ACC112 (cell line): ENCODE measurements around the gene UBE2D3.

Experiments
- H2AFZ ChIP-seq: fragments of 200-600 bp; sonication (generic); one replicate; pipeline ENCODE4 v1.6.0; 2017; ENCODE audit warnings: antibody characterized with exemption, low read length; ENCODE audit not compliant: unreplicated experiment
- H3K27ac ChIP-seq: fragments of 200-600 bp; sonication (generic); 2 replicates; pipeline ENCODE4 v1.5.1; 2014; ENCODE audit warnings: low read depth, mild to moderate bottlenecking, antibody characterized with exemption, low read length, moderate library complexity
- H3K27me3 ChIP-seq: fragments of 200-600 bp; sonication (generic); 2 replicates; pipeline ENCODE4 v1.6.1; 2014; ENCODE audit warnings: mild to moderate bottlenecking, antibody characterized with exemption, low read length, moderate library complexity, mixed read lengths; ENCODE audit not compliant: insufficient read depth
- H3K36me3 ChIP-seq: fragments of 200-600 bp; sonication (generic); 2 replicates; pipeline ENCODE4 v1.6.1; 2016; ENCODE audit warnings: mild to moderate bottlenecking, antibody characterized with exemption, low read length, moderate library complexity, mixed read lengths; ENCODE audit not compliant: insufficient read depth
- H3K4me1 ChIP-seq: fragments of 200-600 bp; sonication (generic); one replicate; pipeline ENCODE4 v1.6.1; 2016; ENCODE audit warnings: low read length, mixed read lengths; ENCODE audit not compliant: insufficient read depth, unreplicated experiment, control insufficient read depth
- H3K4me3 ChIP-seq: fragments of 200-600 bp; sonication (generic); 2 replicates; pipeline ENCODE4 v1.5.1; 2014; ENCODE audit warnings: mild to moderate bottlenecking, low read depth, low read length
- H3K79me2 ChIP-seq: fragments of 200-600 bp; sonication (generic); one replicate; pipeline ENCODE4 v1.6.0; 2016; ENCODE audit warnings: low read length; ENCODE audit not compliant: control insufficient read depth, unreplicated experiment, insufficient read depth

The UBE2D3 gene

DNA sequence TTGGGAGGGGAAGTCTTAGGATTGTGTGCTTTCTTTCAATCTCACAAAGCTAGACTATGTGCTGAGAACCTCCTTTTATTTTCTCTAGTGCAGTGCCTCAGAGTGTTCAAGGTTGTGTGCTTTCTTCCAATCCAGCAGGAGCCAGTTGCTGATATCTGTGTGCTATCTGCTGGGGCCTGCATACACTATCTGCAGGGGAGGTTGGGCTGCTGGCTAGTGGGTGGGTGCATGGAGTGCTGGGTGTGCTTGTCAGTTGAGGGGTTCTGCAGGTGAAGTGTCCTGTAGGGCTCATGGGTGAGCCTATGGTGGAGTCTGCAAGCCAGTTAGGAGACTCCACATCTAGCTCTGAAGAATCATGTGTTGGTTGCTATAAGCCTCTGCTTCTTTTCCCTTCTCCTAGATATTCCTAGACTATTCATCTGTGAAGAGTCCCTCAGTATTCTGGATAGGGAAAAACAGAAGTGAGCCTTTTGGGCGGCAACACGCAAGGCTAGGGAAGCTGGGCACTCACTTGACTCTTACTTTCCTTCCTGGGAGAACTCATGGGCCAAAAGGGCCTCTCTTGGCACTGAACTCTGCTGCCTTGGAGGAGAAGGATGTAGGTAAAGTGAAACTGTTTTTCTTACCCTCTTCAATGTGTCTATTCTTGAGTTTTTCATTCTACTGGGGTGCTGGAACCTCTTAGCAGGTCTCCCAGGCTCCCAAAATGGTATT, 33.4 kb upstream of the UBE2D3 start:
- Histone ChIP-seq H3K4me3 (no peak overlapping the region), H3K4me1 (no peaks in the 10 kb centered on the region), H3K36me3 (peaks cover 15% of the 10 kb centered on the region), H3K27me3 (no peaks in the 10 kb centered on the region), H2AFZ (no peak overlapping the region), H3K27ac (no peak overlapping the region), H3K79me2 (peaks cover 18% of the 10 kb centered on the region)

DNA sequence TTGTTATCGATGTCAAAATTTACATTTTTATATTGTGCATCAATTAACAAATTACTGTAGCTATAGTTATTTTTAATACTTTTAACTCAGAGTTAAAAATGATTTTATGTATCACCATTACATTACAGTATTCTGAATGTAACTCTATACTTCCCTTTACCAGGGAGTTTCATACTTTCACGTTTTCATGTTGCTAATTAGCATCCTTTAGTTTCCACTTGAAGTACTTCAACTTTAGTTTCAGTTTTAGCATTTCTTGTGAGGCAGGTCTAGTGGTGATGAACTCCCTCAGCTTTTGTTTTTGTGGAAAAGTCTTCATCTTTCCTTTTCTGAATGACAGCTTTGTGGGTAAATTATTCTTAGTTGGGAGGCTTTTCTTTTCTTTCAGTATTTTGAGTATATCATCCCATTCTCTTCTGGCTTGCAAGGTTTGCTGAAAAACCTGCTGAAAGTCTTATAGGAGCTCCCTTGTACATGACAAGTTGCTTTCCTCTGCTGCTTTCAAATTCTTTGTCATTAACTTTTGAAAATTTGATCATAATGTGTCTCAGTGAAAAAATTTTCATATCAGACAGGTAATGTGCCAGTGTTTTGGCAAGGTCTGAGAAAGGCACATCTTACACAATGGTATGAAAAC, 31.6 kb upstream of the UBE2D3 start:
- Histone ChIP-seq H3K79me2 (peaks cover 2% of the 10 kb centered on the region), H2AFZ (no peak overlapping the region), H3K27me3 (no peaks in the 10 kb centered on the region), H3K27ac (no peak overlapping the region), H3K4me1 (no peaks in the 10 kb centered on the region), H3K36me3 (peaks cover 15% of the 10 kb centered on the region), H3K4me3 (no peak overlapping the region)

DNA sequence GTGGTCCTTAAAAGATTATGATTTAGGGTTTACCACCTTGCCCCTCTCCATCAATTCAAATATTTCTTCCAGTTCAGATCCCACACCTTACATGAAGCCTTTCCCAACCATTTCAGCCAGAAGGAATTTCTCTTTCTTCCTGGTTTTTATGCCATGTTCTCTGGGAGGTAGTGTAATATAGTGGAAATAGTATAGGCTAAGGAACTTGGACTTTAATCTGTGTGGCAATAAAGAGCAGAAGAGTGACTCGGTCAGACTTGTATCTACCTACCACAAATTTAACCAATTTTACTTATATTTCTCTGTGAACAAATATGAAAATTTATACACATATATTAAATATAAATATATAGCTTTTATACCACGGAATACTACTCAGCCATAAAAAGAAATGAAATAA, 23.0 kb upstream of the UBE2D3 start:
- Histone ChIP-seq H3K4me1 (no peaks in the 10 kb centered on the region), H3K79me2 (no peaks in the 10 kb centered on the region), H3K27me3 (no peaks in the 10 kb centered on the region), H3K27ac (no peak overlapping the region), H2AFZ (no peak overlapping the region), H3K4me3 (no peak overlapping the region), H3K36me3 (no peaks in the 10 kb centered on the region)

DNA sequence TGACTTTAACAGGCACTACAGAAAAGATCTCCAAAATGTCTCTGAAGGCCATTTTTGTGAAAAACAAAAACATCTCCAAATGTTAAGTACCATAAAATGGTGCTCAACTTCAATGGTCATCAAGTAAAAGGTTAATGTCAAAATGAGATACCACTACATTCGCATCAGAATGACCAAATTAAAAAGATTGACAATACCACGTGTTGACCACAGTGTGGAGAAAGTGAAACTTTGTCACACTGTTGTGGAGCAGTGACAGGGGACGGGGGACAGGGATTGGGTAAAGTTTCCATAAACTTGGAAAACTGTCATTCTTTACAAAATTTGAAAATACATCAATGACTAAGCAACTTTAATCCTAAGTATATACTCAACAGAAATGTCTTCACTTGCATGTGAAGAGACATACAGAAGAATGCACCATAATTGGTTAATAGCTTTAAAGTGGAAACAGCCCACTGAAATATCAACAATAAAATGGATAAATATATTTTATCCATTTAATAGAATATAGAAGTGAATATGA, 22.3 kb upstream of the UBE2D3 start:
- Histone ChIP-seq H3K4me1 (no peaks in the 10 kb centered on the region), H3K36me3 (no peaks in the 10 kb centered on the region), H3K79me2 (no peaks in the 10 kb centered on the region), H3K27ac (no peak overlapping the region), H3K27me3 (no peaks in the 10 kb centered on the region), H2AFZ (no peak overlapping the region), H3K4me3 (no peak overlapping the region)

DNA sequence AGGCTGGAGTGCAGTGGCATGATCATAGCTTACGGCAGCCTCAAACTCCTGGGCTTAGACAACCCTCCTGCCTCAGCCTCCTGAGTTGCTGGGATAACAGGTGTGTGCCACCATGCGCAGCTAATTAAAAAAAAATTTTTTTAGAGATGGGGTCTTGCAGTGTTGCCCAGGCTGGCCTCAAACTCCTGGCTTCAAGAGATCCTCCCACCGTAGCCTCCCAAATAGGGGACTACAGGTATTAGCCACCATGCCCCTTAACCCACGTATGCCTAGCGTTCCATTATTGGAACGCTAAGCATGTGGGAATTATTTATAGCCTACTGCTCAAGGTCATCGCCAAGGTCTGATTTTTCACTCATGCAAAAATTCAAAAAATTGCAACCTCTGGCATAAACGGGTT, 20.3 kb upstream of the UBE2D3 start:
- Histone ChIP-seq H2AFZ (no peak overlapping the region), H3K36me3 (no peaks in the 10 kb centered on the region), H3K27ac (no peak overlapping the region), H3K79me2 (no peaks in the 10 kb centered on the region), H3K27me3 (no peaks in the 10 kb centered on the region), H3K4me1 (no peaks in the 10 kb centered on the region), H3K4me3 (no peak overlapping the region)

DNA sequence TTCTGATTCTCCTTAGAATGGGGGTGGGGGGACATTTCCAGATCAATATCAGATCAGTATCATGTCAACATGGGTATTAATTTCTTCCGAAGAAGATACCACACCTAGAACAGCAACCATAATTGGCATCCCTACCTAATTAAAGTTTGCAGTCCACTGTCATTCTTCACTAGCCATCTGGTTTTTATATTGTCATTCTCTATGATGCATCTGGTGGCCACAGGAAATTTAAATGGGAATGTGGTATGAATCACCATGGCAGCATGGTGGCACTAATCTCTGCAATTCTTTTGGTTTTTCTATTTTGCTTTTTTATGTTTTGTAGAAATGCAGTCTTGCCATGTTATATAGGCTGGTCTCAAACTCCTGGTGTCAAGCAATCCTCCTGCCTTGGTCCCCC, 16.6 kb upstream of the UBE2D3 start:
- Histone ChIP-seq H3K36me3 (0 out of 2 replicates have a peak, but pooled peaks cover 4% of the 10 kb centered on the region), H3K27ac (no peak overlapping the region), H3K4me1 (no peaks in the 10 kb centered on the region), H3K79me2 (no peaks in the 10 kb centered on the region), H2AFZ (no peak overlapping the region), H3K27me3 (no peaks in the 10 kb centered on the region), H3K4me3 (no peak overlapping the region)

DNA sequence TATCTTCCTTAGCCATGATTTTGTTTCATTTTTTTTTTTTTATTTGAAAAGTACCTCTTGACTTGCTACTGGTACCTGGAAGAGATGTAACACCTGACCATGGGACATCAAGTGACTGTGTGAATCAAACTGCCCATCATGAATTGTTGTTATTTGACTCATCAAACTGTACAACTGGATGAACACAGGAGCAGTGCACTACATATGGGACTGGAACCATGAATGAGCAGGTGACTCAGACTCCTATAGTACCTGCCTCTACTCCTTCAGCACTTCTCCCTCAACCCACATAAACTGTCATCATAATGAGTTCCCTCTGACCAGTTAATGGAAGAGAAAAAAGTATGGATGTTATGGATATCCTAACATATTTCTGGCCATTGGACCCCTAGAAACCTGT, 15.9 kb upstream of the UBE2D3 start:
- H3K79me2 ChIP-seq = no peaks in the 10 kb centered on the region
- no peak overlapping the region for H3K4me3 ChIP-seq
- no peaks in the 10 kb centered on the region for H3K4me1 ChIP-seq
- no peaks in the 10 kb centered on the region for H3K27me3 ChIP-seq
- H3K36me3 ChIP-seq = 0 out of 2 replicates have a peak, but pooled peaks cover 4% of the 10 kb centered on the region
- no peak overlapping the region for H3K27ac ChIP-seq
- no peak overlapping the region for H2AFZ ChIP-seq

DNA sequence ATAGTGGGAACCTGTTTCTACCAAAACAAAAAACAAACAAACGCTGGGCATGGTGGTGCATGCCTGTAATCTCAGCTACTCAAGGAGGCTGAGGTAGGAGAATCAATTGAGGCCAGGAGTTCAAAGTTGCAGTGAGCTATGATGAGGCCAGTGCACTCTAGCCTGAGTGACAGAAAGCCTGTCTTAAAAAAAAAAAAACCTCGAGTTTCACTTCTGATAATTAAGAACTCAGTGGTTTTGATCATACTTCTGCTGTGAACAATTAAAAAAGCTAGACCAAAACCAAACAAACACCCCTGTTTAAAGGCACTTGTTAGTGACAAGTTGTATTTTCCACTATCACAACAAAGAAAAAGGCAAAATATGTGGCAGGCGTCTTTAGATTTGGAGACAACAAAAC, 15.0 kb upstream of the UBE2D3 start:
- H3K4me3 ChIP-seq = no peak overlapping the region
- no peaks in the 10 kb centered on the region for H3K4me1 ChIP-seq
- no peak overlapping the region for H3K27ac ChIP-seq
- no peaks in the 10 kb centered on the region for H3K27me3 ChIP-seq
- 0 out of 2 replicates have a peak, but pooled peaks cover 4% of the 10 kb centered on the region for H3K36me3 ChIP-seq
- no peak overlapping the region for H2AFZ ChIP-seq
- H3K79me2 ChIP-seq = no peaks in the 10 kb centered on the region

DNA sequence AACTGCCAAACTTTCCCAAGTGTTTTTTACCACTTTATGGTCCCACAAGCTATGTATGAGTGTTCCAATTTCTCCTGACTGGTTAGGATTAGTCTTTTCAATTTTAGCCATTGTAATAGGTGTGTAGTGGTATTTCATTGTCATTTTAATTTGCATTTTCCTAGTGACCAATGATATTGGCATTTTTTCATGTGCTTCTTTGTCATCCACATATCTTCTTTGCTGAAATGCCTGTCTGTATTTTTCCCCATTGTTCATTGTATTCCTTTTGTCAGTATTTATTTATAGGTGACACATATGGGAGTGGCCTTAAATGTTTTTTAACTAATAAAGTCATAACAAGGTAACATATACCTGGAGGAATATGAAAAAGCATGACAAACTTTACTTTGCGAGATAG, 9.2 kb upstream of the UBE2D3 start:
- Histone ChIP-seq H3K4me3 (no peak overlapping the region), H3K4me1 (peaks cover 5% of the 10 kb centered on the region), H3K79me2 (peaks cover 2% of the 10 kb centered on the region), H3K27me3 (no peaks in the 10 kb centered on the region), H3K27ac (no peak overlapping the region), H2AFZ (no peak overlapping the region), H3K36me3 (0 out of 2 replicates have a peak, but pooled peaks cover 4% of the 10 kb centered on the region)

DNA sequence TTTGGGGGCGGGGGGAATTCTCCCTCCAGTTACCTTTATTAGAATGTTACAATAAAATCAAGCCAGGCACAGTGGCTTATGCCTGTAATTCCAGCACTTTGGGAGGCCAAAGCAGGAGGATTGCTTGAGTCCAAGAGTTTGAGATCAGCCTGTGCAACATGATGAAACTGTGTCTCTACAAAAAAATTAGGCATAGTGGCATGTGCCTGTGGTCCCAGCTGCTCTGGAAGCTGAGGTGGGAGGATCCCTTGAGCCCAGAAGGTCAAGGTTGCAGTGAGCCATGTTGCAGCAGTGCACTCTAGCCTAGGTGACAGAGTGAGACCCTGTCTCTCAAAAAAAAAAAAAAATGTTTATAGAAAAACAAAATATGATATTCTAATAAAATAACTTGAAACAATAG, 5.3 kb upstream of the UBE2D3 start:
- Histone ChIP-seq H3K79me2 (peaks cover 25% of the 10 kb centered on the region), H3K27ac (no peak overlapping the region), H3K36me3 (no peaks in the 10 kb centered on the region), H3K4me1 (peaks cover 16% of the 10 kb centered on the region), H3K27me3 (no peaks in the 10 kb centered on the region), H2AFZ (no peak overlapping the region), H3K4me3 (no peak overlapping the region)

DNA sequence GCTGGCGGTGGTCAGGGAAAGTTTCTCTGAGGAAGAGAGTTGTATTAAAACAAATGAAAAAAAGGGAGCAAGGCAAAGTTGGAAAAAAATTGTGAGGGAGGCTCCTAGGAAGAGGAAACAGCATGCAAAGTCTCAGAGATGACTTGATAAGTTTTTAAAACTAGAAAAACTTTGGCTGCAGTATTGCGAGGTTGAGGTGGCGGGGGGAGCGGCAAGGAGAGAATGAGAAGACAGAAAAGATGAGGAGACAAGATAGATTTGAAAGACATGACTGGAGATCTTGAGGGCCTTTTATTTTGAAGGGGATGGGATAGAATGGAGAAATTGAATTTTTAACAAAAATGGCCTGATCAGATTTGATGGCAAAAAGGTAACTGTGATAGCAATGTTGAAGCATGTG, 4.8 kb upstream of the UBE2D3 start:
- Histone ChIP-seq H3K4me3 (no peak overlapping the region), H3K27ac (no peak overlapping the region), H3K79me2 (peaks cover 25% of the 10 kb centered on the region), H3K27me3 (no peaks in the 10 kb centered on the region), H2AFZ (no peak overlapping the region), H3K36me3 (no peaks in the 10 kb centered on the region), H3K4me1 (peaks cover 16% of the 10 kb centered on the region)
